Gastroesophageal sphincter (tissue), 4 donors: ENCODE data around the gene PLXDC2. TPM values are rescaled to one million over a fixed set of nuclear protein-coding genes. Genes with fewer than 3 reads are reported as not detected.

Experiments
- ATAC-seq: fragments of 150-250 bp; one replicate; pipeline ENCODE4 v1.9.1; 2016; ENCODE audit warnings: mild to moderate bottlenecking, moderate library complexity
- H3K27ac ChIP-seq, 4 donors: fragments of 200-600 bp; sonication (generic) in 3 of 4; 1 replicate in 3 of 4; 2 replicates in 1 of 4; pipeline ENCODE4 v1.5.1; 2016 to 2019
- H3K27me3 ChIP-seq: fragments of 200-600 bp; sonication (generic); one replicate; pipeline ENCODE4 v1.5.1; 2019
- H3K36me3 ChIP-seq, 2 donors: fragments of 200-600 bp; sonication (generic); one replicate each; pipeline ENCODE4 v1.5.1; 2019; ENCODE audit warnings: control low read depth in 1 of 2
- H3K4me1 ChIP-seq, 3 donors: fragments of 200-600 bp; sonication (generic); 1 replicate in 2 of 3; 2 replicates in 1 of 3; pipeline ENCODE4 v1.5.1; 2016 to 2019; ENCODE audit warnings: control low read depth in 2 of 3
- H3K4me3 ChIP-seq, 2 donors: fragments of 200-600 bp; sonication (generic); one replicate each; pipeline ENCODE4 v1.5.1; 2019; ENCODE audit warnings: mild to moderate bottlenecking in 1 of 2, moderate library complexity in 1 of 2
- H3K9me3 ChIP-seq, 3 donors: fragments of 200-600 bp; sonication (generic); one replicate each; pipeline ENCODE4 v1.5.1; 2017 to 2019; ENCODE audit warnings: control low read depth in 2 of 3
- EP300 ChIP-seq: sonication (generic); formaldehyde crosslinking; IDR thresholded peaks from one replicate; pipeline ENCODE4 v1.6.1; 2017; ENCODE audit warnings: antibody characterized with exemption, mild to moderate bottlenecking
- POLR2A ChIP-seq, 2 donors: fragments of 450-650 bp; IDR thresholded peaks; one replicate each; pipeline ENCODE4 v1.6.1; 2017; ENCODE audit warnings: antibody characterized with exemption in 2 of 2, mild to moderate bottlenecking in 2 of 2, moderate library complexity in 1 of 2
- POLR2AphosphoS5 ChIP-seq: sonication (generic); formaldehyde crosslinking; IDR thresholded peaks from one replicate; pipeline ENCODE4 v1.6.1; 2017; ENCODE audit warnings: antibody characterized with exemption
- WGBS, 2 donors: methylation state at CpG; one replicate each; pipeline ENCODE4 v1.1.5; 2018; ENCODE audit warnings: low coverage in 1 of 2; 5-methylcytosine and 5-hydroxymethylcytosine counted together
- total RNA-seq, 4 donors: library from RNA; depleted of rRNA; stranded (reverse); fragments of >200 nt; gene quantifications; one replicate each; pipeline ENCODE4 v1.1.0, GENCODE V29; 2016
- TF ChIP-seq, protein P1 (sequence below), 4 experiments: fragments of 200-600 bp in 2 of 4; fragments of 450-650 bp in 2 of 4; sonication (generic) in 1 of 4; IDR thresholded peaks; one replicate each; pipeline ENCODE4 v1.5.1; 2017 to 2019; ENCODE audit warnings: antibody characterized with exemption in 4 of 4, mild to moderate bottlenecking in 2 of 4, moderate library complexity in 2 of 4

PLXDC2 gene
- total RNA-seq, 4 donors from 2014 or later: 32.3 to 65.5 (median 50.5) TPM

DNA sequence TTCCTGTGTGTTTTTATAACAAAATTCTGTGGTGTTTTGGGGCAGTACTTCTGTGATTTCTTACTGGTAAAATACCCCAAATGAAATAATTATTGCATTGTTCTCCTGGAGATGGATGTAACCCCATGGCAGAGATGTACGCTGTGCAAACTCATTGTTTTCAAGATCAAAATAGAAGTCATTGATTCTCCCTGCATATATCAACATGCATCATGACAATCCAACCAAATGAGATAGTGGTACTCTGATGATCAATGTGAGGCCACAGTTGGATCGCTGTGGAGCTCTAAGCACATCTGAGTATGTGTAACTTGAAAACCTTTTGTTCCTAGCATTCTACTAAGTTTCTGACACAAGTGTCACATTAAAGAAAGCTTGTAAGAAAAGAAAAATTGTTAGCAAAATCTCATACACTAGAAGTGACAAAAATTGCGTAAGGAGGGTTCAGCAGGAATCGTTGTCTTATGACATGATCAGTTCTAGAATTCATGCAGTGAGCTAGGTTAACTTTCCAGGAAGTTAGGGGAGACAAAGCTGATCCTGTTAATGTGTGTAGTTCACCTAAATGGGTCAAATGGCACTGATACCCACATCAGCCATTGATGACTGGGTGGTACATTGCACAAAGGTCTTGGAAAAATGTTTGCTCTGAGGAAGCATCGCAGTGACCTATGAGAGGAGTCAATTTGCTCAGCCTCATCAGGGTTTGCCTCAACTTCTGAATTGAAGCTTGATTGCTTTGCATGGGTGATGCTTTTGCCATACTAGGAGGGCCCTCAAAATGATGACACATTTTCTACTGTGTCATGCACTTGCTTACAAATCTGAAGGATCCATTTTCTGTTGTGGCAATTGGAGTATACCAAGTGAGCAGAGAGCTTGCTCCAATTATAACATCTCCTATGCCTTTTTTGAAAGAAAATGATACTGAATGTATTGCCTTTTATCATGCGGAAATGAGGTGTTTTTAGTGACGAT, 145.1 kb downstream of the PLXDC2 start:
- H3K4me3 ChIP-seq: no peak overlapping the region
- TF ChIP-seq EP300: no peak
- TF ChIP-seq POLR2A (IDR thresholded peaks at IDR 0.05): no peak
- TF ChIP-seq POLR2AphosphoS5: no peak
- TF ChIP-seq, protein P1, sequence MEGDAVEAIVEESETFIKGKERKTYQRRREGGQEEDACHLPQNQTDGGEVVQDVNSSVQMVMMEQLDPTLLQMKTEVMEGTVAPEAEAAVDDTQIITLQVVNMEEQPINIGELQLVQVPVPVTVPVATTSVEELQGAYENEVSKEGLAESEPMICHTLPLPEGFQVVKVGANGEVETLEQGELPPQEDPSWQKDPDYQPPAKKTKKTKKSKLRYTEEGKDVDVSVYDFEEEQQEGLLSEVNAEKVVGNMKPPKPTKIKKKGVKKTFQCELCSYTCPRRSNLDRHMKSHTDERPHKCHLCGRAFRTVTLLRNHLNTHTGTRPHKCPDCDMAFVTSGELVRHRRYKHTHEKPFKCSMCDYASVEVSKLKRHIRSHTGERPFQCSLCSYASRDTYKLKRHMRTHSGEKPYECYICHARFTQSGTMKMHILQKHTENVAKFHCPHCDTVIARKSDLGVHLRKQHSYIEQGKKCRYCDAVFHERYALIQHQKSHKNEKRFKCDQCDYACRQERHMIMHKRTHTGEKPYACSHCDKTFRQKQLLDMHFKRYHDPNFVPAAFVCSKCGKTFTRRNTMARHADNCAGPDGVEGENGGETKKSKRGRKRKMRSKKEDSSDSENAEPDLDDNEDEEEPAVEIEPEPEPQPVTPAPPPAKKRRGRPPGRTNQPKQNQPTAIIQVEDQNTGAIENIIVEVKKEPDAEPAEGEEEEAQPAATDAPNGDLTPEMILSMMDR (IDR thresholded peaks at IDR 0.05): no peak
- no peaks in the 10 kb centered on the region for H3K9me3 ChIP-seq
- H3K27ac ChIP-seq: no peak overlapping the region
- no peak for ATAC-seq
- H3K36me3 ChIP-seq: no peaks in the 10 kb centered on the region
- no peaks in the 10 kb centered on the region for H3K27me3 ChIP-seq
- 87 to 88% methylated on average over 7 of the region's 7 CpGs for WGBS, 2 donors
- H3K4me1 ChIP-seq: no peaks in the 10 kb centered on the region

DNA sequence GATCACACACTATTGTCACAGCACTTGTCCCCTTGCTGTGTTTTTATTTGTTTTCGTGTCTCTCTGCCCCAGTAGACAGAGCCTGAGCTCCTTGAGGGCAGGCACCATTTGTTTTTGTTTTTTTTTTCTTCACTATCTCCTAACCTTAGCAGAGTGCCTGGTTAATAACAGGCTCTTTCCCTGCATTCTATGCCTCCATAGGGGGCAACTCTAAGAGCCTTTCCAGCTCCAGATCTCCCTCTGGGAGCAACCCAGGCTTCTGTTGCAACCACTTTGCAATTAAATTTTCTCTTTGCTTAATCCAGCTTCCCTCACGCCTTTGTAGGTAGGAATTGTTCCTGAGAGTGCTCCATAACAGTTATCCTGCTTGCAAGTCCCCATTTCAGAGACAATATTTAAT, 148.4 kb downstream of the PLXDC2 start:
- TF ChIP-seq, protein P1 (IDR thresholded peaks at IDR 0.05): no peak
- TF ChIP-seq EP300 (no peak), POLR2AphosphoS5 (no peak), POLR2A (IDR thresholded peaks at IDR 0.05) (no peak)
- Histone ChIP-seq H3K4me1 (no peaks in the 10 kb centered on the region), H3K9me3 (no peaks in the 10 kb centered on the region), H3K4me3 (no peak overlapping the region), H3K27ac (no peak overlapping the region), H3K27me3 (no peaks in the 10 kb centered on the region), H3K36me3 (no peaks in the 10 kb centered on the region)
- no peak for ATAC-seq
- 55 to 90% methylated on average over 2 of the region's 2 CpGs for WGBS, 2 donors

DNA sequence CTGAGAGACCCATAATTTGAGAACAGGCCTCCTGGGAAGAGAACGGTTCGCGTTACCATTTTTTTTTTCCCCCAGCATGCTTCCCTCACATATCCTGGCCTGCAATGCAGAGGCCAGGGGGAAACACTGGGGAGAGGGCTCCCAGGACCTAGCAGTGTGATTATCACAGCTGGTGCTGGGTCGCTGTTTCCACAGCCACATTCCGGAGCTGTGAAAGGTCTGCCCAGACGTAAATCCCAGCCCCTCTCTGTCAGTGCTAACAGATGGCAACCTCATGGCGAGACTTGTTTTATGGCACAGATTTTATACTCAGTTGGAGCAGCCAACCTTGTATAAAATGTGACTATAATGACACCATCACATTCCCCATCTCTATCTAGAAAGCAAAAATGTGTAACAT, 150.5 kb downstream of the PLXDC2 start:
- TF ChIP-seq EP300 (no peak), POLR2AphosphoS5 (no peak), POLR2A (IDR thresholded peaks at IDR 0.05) (no peak)
- TF ChIP-seq, protein P1 (IDR thresholded peaks at IDR 0.05): no peak
- no peak for ATAC-seq
- H3K36me3 ChIP-seq: no peaks in the 10 kb centered on the region
- H3K4me1 ChIP-seq: peaks cover 0 to 10% (median 0%) of the 10 kb centered on the region in 3 donors
- no peak overlapping the region for H3K27ac ChIP-seq
- H3K9me3 ChIP-seq: no peaks in the 10 kb centered on the region
- H3K27me3 ChIP-seq: no peaks in the 10 kb centered on the region
- 66% methylated on average over 3 of the region's 7 CpGs; no CpG with 5 or more reads in 1 of the 2 donors for WGBS, 2 donors
- H3K4me3 ChIP-seq: no peak overlapping the region

DNA sequence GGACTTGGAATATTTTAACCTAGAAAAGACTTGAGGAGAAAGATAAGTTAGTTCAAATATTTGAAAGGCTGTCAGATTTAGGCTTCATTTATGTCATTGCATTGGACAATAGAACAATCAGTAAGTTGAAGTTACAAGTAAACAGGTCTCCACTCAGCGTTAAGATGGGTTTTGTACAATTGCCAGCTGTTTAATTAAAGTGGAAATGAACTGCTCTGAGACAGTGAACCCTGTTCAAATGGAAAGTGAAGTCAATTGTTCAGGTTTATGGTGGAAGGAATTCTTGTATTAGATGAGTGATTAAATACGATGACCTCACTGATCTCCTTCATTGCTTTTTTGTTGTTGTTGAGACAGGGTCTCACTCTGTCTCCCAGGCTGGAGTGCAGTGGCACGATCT, 151.7 kb downstream of the PLXDC2 start:
- no peak overlapping the region for H3K4me3 ChIP-seq
- H3K36me3 ChIP-seq: no peaks in the 10 kb centered on the region
- 74 to 76% methylated on average over 3 of the region's 3 CpGs for WGBS, 2 donors
- H3K27ac ChIP-seq: no peak overlapping the region
- TF ChIP-seq POLR2AphosphoS5: no peak
- TF ChIP-seq POLR2A (IDR thresholded peaks at IDR 0.05): no peak
- TF ChIP-seq, protein P1 (IDR thresholded peaks at IDR 0.05): no peak
- no peak for TF ChIP-seq EP300
- no peaks in the 10 kb centered on the region for H3K9me3 ChIP-seq
- H3K4me1 ChIP-seq: peaks cover 0 to 11% (median 0%) of the 10 kb centered on the region in 3 donors
- H3K27me3 ChIP-seq: no peaks in the 10 kb centered on the region
- no peak for ATAC-seq

DNA sequence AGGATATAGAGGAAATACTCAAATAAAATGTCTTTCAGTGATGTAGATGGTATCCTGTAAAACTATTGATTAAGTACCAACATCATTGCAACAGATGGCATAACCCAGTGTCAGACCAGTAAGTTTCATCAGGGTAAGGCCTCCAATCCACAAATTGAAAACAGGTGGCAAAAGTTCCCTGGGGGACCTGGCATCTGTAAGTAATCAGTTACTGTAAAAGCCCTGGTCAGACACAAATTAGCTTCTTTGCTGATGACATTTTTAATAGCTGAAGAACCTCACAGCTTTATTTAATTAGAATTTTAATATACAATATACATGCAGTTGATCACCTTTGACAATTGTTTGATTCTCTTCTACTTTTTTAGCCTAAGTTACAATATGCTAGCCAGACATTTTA, 152.5 kb downstream of the PLXDC2 start:
- Histone ChIP-seq H3K36me3 (no peaks in the 10 kb centered on the region), H3K9me3 (no peaks in the 10 kb centered on the region), H3K27ac (no peak overlapping the region), H3K4me1 (peaks cover 0 to 11% (median 0%) of the 10 kb centered on the region in 3 donors), H3K4me3 (no peak overlapping the region), H3K27me3 (no peaks in the 10 kb centered on the region)
- ATAC-seq: no peak
- TF ChIP-seq POLR2AphosphoS5: no peak
- TF ChIP-seq EP300: no peak
- TF ChIP-seq, protein P1 (IDR thresholded peaks at IDR 0.05): no peak
- no peak for TF ChIP-seq POLR2A (IDR thresholded peaks at IDR 0.05)
